ENCODE measurements around the gene RNF182. TPM values are rescaled to one million over a fixed set of nuclear protein-coding genes. Genes with fewer than 3 reads are reported as not detected.

RNF182 gene
- total and polyA plus RNA-seq, 2 donors (not counting 1 experiment from before 2014, with no cell fraction given): 0.10 TPM; not detected in 1

DNA sequence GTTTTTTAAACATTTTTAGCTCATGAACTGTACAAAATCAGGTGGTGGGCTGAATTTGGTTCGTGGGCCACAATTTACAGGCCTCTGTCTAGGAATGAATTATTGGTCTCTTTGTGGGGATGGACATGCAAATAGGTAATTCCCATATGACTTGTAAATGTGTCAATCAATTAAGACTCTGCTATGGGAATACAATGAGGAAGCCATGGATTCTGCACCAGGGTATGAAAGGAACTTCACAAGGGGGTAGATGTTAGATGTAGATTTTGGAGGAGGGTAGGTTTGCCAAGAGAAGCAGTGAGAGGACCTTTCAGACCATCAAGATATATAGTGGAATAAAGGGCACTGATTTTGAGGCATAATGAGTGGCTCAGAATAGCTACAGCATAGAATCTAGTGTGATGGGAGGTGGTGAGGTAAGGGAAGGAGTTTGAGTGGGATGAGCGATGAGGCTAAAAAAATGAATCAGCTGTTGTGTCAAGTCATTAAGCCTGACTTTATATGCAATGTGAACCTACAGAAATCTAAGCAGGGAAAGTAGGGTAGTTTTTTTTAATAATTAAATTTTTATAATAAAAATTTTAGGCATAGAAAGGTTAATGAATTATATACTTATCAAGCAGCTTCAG is 32.6 kb upstream of the RNF182 start:
- Histone ChIP-seq H3K27ac (ENCODE audit: low read length in 2 of 2) (no peak overlapping the region), H3K79me2 (ENCODE audit: control insufficient read depth, insufficient read depth, low read length) (no peaks in the 10 kb centered on the region), H3K36me3 (replicated peaks in 1 of 2; ENCODE audit: control extremely low read depth in 1 of 2, control insufficient read depth in 1 of 2, extremely low read depth in 1 of 2, insufficient read depth in 2 of 2, low read length in 1 of 2) (no peaks in the 10 kb centered on the region), H3K27me3 (replicated peaks in 1 of 4; ENCODE audit: control extremely low read depth in 1 of 4, control insufficient read depth in 3 of 4, insufficient read depth in 4 of 4, low read length in 3 of 4) (peaks cover 0 to 5% (median 0%) of the 10 kb centered on the region in 4 experiments), H3K4me2 (replicated peaks; ENCODE audit: low read depth, low read length, poor library complexity, severe bottlenecking) (no peak overlapping the region), H3K9ac (ENCODE audit: low read length) (no peak overlapping the region), H4K20me1 (ENCODE audit: control insufficient read depth, insufficient read depth, low read length, poor library complexity, severe bottlenecking) (no peaks in the 10 kb centered on the region), H3K9me3 (ENCODE audit: control extremely low read depth in 1 of 3, control insufficient read depth in 2 of 3, insufficient read depth in 1 of 3, low read length in 2 of 3) (no peaks in the 10 kb centered on the region), H3K4me3 (ENCODE audit: control extremely low read depth in 1 of 5, extremely low read depth in 1 of 5, insufficient read depth in 1 of 5, low read depth in 2 of 5, low read length in 4 of 5) (no peak overlapping the region), H2AFZ (ENCODE audit: insufficient read depth, low read depth, low read length, poor library complexity, severe bottlenecking) (no peak overlapping the region), H3K4me1 (ENCODE audit: control insufficient read depth in 2 of 2, insufficient read depth in 2 of 2, low read length in 2 of 2) (no peaks in the 10 kb centered on the region)
- no peak overlapping the region for H3K27ac Mint-ChIP-seq
- ChIA-PET CTCF (interaction anchor here (0.6 to 1.4 kb wide), 2 partner anchors 16 to 18 kb away, joined by 4 to 5 read pairs; no protein-coding TSS in a partner anchor), POLR2A (no interaction called here)
- no peak for TF ChIP-seq EZH2 (IDR thresholded peaks at IDR 0.05; ENCODE audit: borderline replicate concordance, insufficient read depth, low read depth, low read length, poor library complexity, severe bottlenecking)
- TF ChIP-seq, protein P1, sequence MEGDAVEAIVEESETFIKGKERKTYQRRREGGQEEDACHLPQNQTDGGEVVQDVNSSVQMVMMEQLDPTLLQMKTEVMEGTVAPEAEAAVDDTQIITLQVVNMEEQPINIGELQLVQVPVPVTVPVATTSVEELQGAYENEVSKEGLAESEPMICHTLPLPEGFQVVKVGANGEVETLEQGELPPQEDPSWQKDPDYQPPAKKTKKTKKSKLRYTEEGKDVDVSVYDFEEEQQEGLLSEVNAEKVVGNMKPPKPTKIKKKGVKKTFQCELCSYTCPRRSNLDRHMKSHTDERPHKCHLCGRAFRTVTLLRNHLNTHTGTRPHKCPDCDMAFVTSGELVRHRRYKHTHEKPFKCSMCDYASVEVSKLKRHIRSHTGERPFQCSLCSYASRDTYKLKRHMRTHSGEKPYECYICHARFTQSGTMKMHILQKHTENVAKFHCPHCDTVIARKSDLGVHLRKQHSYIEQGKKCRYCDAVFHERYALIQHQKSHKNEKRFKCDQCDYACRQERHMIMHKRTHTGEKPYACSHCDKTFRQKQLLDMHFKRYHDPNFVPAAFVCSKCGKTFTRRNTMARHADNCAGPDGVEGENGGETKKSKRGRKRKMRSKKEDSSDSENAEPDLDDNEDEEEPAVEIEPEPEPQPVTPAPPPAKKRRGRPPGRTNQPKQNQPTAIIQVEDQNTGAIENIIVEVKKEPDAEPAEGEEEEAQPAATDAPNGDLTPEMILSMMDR (IDR thresholded peaks at IDR 0.05): no peak
- DNase-seq (no peak), ATAC-seq (ENCODE audit: low read depth) (no peak)
- H3K4me1 Mint-ChIP-seq: no peaks in the 10 kb centered on the region
- WGBS (ENCODE audit: insufficient coverage): no CpG with 5 or more reads among the region's 2 CpGs
- intact Hi-C loops (cut with micrococcal nuclease): no loop called here
- no peak overlapping the region for H3K4me3 Mint-ChIP-seq
- no peaks in the 10 kb centered on the region for H3K9me3 Mint-ChIP-seq (ENCODE audit: insufficient read depth)
- H3K27me3 Mint-ChIP-seq: peaks cover 12% of the 10 kb centered on the region

DNA sequence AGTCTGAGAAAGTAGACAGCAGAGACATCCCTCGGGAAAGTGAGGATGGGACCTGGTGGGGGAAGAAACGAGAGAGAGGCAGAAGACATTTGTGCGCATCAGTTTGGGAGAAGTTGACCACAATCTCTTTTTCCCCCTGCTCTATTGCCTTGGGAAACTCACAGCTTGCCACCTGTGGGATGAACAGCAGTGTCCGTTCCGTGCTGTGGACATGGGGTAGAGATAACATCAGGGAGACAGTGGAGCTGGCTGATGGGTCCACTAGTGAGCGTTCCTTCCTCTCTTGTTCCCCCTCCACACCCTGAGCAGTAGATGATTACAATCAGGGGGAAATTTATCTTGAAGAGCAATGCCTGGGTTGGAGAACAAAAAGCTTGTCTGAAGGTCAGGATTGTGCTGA is 21.8 kb upstream of the RNF182 start:
- ATAC-seq (ENCODE audit: low read depth): no peak
- Histone ChIP-seq H3K4me3 (ENCODE audit: control extremely low read depth in 1 of 5, extremely low read depth in 1 of 5, insufficient read depth in 1 of 5, low read depth in 2 of 5, low read length in 4 of 5) (no peak overlapping the region), H3K27me3 (replicated peaks in 1 of 4; ENCODE audit: control extremely low read depth in 1 of 4, control insufficient read depth in 3 of 4, insufficient read depth in 4 of 4, low read length in 3 of 4) (peaks cover 0 to 12% (median 5%) of the 10 kb centered on the region in 4 experiments), H3K9ac (ENCODE audit: low read length) (no peak overlapping the region), H3K4me1 (ENCODE audit: control insufficient read depth in 2 of 2, insufficient read depth in 2 of 2, low read length in 2 of 2) (no peaks in the 10 kb centered on the region), H3K9me3 (ENCODE audit: control extremely low read depth in 1 of 3, control insufficient read depth in 2 of 3, insufficient read depth in 1 of 3, low read length in 2 of 3) (no peaks in the 10 kb centered on the region), H3K27ac (ENCODE audit: low read length in 2 of 2) (no peak overlapping the region), H2AFZ (ENCODE audit: insufficient read depth, low read depth, low read length, poor library complexity, severe bottlenecking) (no peak overlapping the region), H4K20me1 (ENCODE audit: control insufficient read depth, insufficient read depth, low read length, poor library complexity, severe bottlenecking) (no peaks in the 10 kb centered on the region), H3K79me2 (ENCODE audit: control insufficient read depth, insufficient read depth, low read length) (no peaks in the 10 kb centered on the region), H3K36me3 (replicated peaks in 1 of 2; ENCODE audit: control extremely low read depth in 1 of 2, control insufficient read depth in 1 of 2, extremely low read depth in 1 of 2, insufficient read depth in 2 of 2, low read length in 1 of 2) (no peaks in the 10 kb centered on the region), H3K4me2 (replicated peaks; ENCODE audit: low read depth, low read length, poor library complexity, severe bottlenecking) (no peak overlapping the region)
- H3K4me1 Mint-ChIP-seq: no peaks in the 10 kb centered on the region
- H3K4me3 Mint-ChIP-seq: no peak overlapping the region
- ChIA-PET CTCF (interaction anchor here (0.6 to 0.9 kb wide), 2 partner anchors 241 to 983 kb away, joined by 3 read pairs; no protein-coding TSS in a partner anchor), POLR2A (no interaction called here)
- TF ChIP-seq, protein P1 (IDR thresholded peaks at IDR 0.05): no peak
- TF ChIP-seq EZH2 (IDR thresholded peaks at IDR 0.05; ENCODE audit: borderline replicate concordance, insufficient read depth, low read depth, low read length, poor library complexity, severe bottlenecking): no peak
- no peak overlapping the region for H3K27ac Mint-ChIP-seq
- DNase-seq: no peak
- no peaks in the 10 kb centered on the region for H3K9me3 Mint-ChIP-seq (ENCODE audit: insufficient read depth)
- H3K27me3 Mint-ChIP-seq: peaks cover 37% of the 10 kb centered on the region
- 90% methylated on average over 2 of the region's 6 CpGs for WGBS (ENCODE audit: insufficient coverage)
- intact Hi-C loops (cut with micrococcal nuclease): no loop called here

Measured in B cell (primary cell).